Bronchial epithelial cell (primary cell): ENCODE measurements around the gene CFAP97. TPM values are rescaled to one million over a fixed set of nuclear protein-coding genes. Genes with fewer than 3 reads are reported as not detected.
"Not testable (repeated sequence)": the region's sequence is repeated elsewhere in the genome, so short reads cannot be mapped to it uniquely, and the experiment has no call there.

ENCODE experiments used
- DNase-seq: peaks from one replicate; pipeline ENCODE4 v3.0.0-alpha.2; 2010; ENCODE audit warnings: low read depth
- FAIRE-seq: peaks from 2 replicates; lab custom pipeline; 2011; peaks lifted over from hg19 to GRCh38; lab: Jason Lieb, UNC
- H3K27me3 ChIP-seq: 2 replicates; pipeline ENCODE4 v1.5.1; 2011; ENCODE audit warnings: low read length; ENCODE audit not compliant: control insufficient read depth, insufficient read depth
- H3K36me3 ChIP-seq: 2 replicates; pipeline ENCODE4 v1.5.1; 2011; ENCODE audit warnings: low read length; ENCODE audit not compliant: control insufficient read depth, insufficient read depth
- H3K4me3 ChIP-seq: 2 replicates; pipeline ENCODE4 v1.5.1; 2011; ENCODE audit warnings: mild to moderate bottlenecking, low read depth, low read length, control low read depth
- total RNA-seq: library from RNA; depleted of rRNA; stranded (reverse); fragments of >200 nt; gene quantifications from 2 replicates; pipeline ENCODE4 v1.2.1, GENCODE V29; 2014
- TF ChIP-seq, protein P1 (sequence below): IDR thresholded peaks from 2 replicates; pipeline ENCODE4 v1.5.1; 2011; ENCODE audit warnings: mild to moderate bottlenecking, moderate library complexity, low read length, control low read depth, inconsistent platforms; ENCODE audit not compliant: insufficient read depth, severe bottlenecking

Gene CFAP97
- total RNA-seq, 1 donor from 2014 or later = 32.9 TPM

DNA sequence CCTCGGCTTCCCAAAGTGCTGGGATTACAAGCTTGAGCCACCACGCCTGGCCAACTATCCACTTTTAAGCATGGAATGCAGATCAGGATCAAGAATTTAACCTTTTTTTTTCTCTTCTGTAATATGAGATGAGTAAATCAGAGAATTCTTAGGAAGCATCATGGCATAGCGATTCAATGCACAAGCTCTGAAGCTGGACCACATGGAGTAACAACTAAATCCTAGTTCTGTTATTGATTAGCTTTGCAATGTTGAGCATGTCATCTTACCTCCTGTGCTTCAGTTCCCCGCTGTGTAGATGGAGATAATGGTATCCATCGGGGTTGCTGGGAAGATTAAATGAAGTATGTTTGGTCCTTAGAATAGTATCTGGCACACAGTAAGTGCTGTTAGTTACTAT is 3.7 kb upstream of the CFAP97 start:
- TF ChIP-seq, protein P1, sequence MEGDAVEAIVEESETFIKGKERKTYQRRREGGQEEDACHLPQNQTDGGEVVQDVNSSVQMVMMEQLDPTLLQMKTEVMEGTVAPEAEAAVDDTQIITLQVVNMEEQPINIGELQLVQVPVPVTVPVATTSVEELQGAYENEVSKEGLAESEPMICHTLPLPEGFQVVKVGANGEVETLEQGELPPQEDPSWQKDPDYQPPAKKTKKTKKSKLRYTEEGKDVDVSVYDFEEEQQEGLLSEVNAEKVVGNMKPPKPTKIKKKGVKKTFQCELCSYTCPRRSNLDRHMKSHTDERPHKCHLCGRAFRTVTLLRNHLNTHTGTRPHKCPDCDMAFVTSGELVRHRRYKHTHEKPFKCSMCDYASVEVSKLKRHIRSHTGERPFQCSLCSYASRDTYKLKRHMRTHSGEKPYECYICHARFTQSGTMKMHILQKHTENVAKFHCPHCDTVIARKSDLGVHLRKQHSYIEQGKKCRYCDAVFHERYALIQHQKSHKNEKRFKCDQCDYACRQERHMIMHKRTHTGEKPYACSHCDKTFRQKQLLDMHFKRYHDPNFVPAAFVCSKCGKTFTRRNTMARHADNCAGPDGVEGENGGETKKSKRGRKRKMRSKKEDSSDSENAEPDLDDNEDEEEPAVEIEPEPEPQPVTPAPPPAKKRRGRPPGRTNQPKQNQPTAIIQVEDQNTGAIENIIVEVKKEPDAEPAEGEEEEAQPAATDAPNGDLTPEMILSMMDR = no peak
- no peak overlapping the region for H3K4me3 ChIP-seq
- H3K36me3 ChIP-seq = no peaks in the 10 kb centered on the region
- H3K27me3 ChIP-seq = no peaks in the 10 kb centered on the region
- no peak for DNase-seq
- FAIRE-seq = no peak

DNA sequence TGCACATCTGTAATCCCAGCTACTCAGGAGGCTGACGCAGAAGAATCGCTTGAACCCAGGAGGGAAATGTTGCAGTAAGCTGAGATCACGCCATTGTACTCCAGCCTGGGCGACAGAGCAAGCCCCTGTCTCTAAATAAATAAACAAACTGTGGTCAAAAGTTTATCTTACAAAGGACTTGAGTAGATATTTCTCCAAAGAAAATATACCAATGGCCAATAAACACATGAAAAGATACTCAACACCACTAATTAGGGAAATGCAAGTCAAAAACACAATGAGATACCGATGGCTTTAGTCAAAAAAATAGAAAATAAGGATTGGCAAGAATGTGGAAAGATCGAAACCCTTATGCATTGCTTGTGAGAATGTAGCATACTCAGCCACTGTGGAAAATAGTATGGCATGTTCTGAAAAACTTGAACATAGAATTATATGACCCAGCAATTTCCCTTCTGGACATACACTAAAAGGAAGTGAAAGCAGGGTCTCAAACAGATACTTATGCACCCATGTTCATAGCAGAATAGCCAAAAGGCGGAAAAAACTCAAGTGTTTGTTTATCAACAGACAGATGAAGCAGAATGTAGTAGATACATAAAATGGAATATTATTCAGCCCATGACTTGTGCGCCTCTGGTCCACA is 2.0 kb upstream of the CFAP97 start:
- DNase-seq = no peak
- H3K4me3 ChIP-seq = no peak overlapping the region
- H3K36me3 ChIP-seq = no peaks in the 10 kb centered on the region
- TF ChIP-seq, protein P1 = no peak
- H3K27me3 ChIP-seq = no peaks in the 10 kb centered on the region
- no peak for FAIRE-seq

DNA sequence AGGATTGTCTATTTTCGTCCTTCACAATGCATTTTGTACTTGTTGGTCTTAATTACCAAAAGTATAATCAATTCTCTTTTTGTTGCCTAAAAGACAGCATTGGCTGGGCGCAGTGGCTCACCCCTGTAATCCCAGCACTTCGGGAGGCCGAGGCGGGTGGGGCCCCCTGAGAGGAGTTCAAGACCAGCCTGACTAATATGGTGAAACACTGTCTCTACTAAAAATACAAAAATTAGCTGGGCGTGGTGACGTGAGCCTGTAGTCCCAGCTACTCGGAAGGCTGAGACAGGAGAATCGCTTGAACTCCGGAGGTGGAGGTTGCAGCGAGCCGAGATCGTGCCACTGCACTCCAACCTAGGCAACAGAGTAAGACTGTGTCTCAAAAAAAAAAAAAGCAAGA is 1.3 kb upstream of the CFAP97 start:
- FAIRE-seq, H3K27me3 ChIP-seq, H3K4me3 ChIP-seq, H3K36me3 ChIP-seq, DNase-seq: not testable (repeated sequence)

DNA sequence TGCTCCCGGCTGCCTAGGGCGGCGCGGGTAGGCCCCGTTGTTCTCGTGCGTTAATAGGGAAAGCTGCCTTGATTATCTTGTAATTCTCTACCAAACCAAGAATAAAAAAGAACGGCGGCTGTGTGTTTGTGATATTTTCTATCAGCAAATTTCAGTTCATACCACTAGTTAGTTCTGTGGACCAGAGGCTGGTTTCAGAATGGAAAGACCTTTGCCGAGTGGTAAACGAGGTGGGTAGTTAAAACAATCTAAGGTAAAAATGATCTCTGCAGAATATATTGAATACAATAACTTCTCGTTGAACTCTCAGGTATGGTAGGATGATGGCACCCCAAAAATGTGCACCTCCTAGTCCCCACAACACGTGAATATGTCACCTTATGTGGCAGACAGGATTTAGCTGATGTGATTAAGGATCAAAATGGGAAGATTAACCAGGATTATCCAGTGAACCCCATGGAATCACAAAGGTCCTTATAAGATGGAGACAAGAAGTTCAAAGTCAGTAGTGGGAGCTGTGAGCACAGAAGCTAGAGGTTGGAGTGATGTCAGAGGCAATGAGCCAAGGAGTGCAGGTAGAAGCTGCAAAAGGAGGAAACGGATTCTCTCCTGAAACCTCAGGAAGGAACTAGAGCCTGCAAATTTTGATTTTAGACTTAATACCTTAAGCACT is 574 bp upstream of the CFAP97 start:
- DNase-seq (peak; percentile 48), FAIRE-seq (no peak)
- no peaks in the 10 kb centered on the region for H3K27me3 ChIP-seq
- H3K4me3 ChIP-seq = peak overlapping the region; percentile 48
- TF ChIP-seq, protein P1 = no peak
- H3K36me3 ChIP-seq = no peaks in the 10 kb centered on the region

DNA sequence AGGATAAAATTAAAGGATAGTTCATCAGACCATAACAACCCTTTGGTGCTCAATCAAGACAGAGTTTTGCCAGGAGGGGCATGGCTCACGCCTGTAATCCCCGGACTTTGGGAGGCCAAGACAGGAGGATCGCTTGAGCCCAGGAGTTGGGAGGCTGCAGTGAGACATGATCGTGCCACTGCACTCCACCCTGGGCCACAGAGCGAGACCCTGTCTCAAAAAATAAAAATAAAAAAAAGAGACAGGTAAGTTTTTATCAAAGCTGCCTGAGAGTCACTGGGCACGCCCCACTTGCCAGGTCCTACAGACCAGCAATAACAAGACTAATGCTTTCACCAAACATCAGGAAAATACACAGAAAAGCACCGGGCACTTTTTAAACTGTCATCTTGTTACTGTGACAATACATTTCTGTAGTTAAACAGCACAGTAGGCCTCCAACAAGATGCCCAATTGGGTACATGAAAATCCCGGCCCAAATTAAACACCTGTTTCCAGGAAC is 765 bp downstream of the CFAP97 start:
- no peak for FAIRE-seq
- DNase-seq = no peak

More for the DNA sequence above, 765 bp downstream of the CFAP97 start:
- TF ChIP-seq, protein P1 = no peak
- H3K27me3 ChIP-seq = no peaks in the 10 kb centered on the region
- no peaks in the 10 kb centered on the region for H3K36me3 ChIP-seq
- H3K4me3 ChIP-seq = peak overlapping the region; percentile 48
